Embryonic facial prominence (tissue), 1 donor: ENCODE measurements around the gene BCS1L.

ENCODE experiments used
- DNase-seq: peaks from one replicate; pipeline ENCODE4 v3.0.0-alpha.2; 2016; ENCODE audit errors: extremely low spot score

BCS1L gene

GRCh38 chr2:218662377-218662776, 2.9 kb downstream of the BCS1L start:
- DNase-seq, result no peak

GRCh38 chr2:218662827-218663226, 3.3 kb downstream of the BCS1L start:
- DNase-seq, result no peak

- no peak for DNase-seq
Observed at GRCh38 chr2:218663901-218664300, 4.4 kb downstream of the BCS1L start.

GRCh38 chr2:218664653-218665052, 5.2 kb downstream of the BCS1L start:
- DNase-seq, result no peak

GRCh38 chr2:218671097-218671653, 11.7 kb downstream of the BCS1L start:
- no peak for DNase-seq

GRCh38 chr2:218671654-218672566, 12.4 kb downstream of the BCS1L start, which contains the start of the genes RNF25 and STK36:
RNF25 (minus strand) TSS chr2:218672002; CDS start chr2:218671970, 32 bp downstream.
STK36 (plus strand) TSS chr2:218672086; CDS start chr2:218672830, 744 bp downstream.
- peak; percentile 91 for DNase-seq

GRCh38 chr2:218679119-218679518, 19.6 kb downstream of the BCS1L start:
- no peak for DNase-seq

GRCh38 chr2:218680061-218680460, 20.6 kb downstream of the BCS1L start:
- DNase-seq, result no peak

GRCh38 chr2:218687400-218688060, 28.0 kb downstream of the BCS1L start:
- peak; percentile 52 for DNase-seq

GRCh38 chr2:218691234-218691633, 31.8 kb downstream of the BCS1L start:
- DNase-seq, result no peak

- DNase-seq, result no peak
Observed at GRCh38 chr2:218694405-218695145, 35.1 kb downstream of the BCS1L start.

GRCh38 chr2:218698885-218699284, 39.4 kb downstream of the BCS1L start:
- DNase-seq, result no peak

- no peak for DNase-seq
Observed at GRCh38 chr2:218701806-218702205, 42.3 kb downstream of the BCS1L start.

- DNase-seq, result no peak
Observed at GRCh38 chr2:218703341-218703740, 43.9 kb downstream of the BCS1L start.

- no peak for DNase-seq
Observed at GRCh38 chr2:218708086-218708485, 48.6 kb downstream of the BCS1L start.

- DNase-seq, result no peak
Observed at GRCh38 chr2:218709908-218710307, 50.4 kb downstream of the BCS1L start.

- no peak for DNase-seq
Observed at GRCh38 chr2:218710334-218710686, 50.8 kb downstream of the BCS1L start.

- DNase-seq, result peak; percentile 92
Observed at GRCh38 chr2:218710687-218711549, 51.4 kb downstream of the BCS1L start, which contains the start of gene TTLL4. TTLL4 (plus strand) TSS chr2:218710835; CDS start chr2:218737677, 26,842 bp downstream.

- DNase-seq, result no peak
Observed at GRCh38 chr2:218711550-218711929, 52.1 kb downstream of the BCS1L start.
